HG02938 (cell line): ENCODE data around the gene CATSPER1.

Experiments used
- ATAC-seq: cut with Tn5 transposase; IDR thresholded peaks from one replicate; pipeline ENCODE4 v1.9.1; 2021; ENCODE audit warnings: mild to moderate bottlenecking, moderate library complexity; ENCODE audit not compliant: unreplicated experiment

The CATSPER1 gene

DNA sequence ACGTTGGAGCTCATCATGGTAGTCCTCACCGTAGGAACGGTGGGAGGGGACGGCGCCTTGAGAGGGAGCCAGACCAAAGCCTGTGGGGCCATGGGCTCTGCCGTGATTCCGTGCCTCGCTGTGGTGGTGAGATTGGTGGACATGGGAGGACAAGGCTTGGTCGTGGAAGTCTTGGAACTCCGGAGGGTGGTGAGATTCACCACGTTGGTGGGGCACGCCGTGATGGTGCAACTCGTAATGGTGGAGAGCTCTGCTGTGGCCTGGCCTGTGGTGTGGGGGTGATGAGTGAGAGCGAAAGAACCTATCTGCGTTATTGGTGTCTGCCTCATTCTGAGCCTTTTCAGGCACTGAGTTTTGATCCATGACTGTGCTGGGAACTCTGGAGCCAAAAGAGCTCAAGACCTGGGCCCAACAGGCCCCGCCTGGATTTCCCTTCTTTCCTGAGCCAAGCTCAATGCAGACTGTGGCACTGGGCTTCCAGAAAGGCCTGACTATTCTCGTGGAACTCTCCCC, at the start of gene CATSPER1:
TSS of gene CATSPER1 (minus strand) at position 463 of the 513 bp plus-strand sequence. CDS start at position 363, 100 bp downstream.
- ATAC-seq, result no peak

DNA sequence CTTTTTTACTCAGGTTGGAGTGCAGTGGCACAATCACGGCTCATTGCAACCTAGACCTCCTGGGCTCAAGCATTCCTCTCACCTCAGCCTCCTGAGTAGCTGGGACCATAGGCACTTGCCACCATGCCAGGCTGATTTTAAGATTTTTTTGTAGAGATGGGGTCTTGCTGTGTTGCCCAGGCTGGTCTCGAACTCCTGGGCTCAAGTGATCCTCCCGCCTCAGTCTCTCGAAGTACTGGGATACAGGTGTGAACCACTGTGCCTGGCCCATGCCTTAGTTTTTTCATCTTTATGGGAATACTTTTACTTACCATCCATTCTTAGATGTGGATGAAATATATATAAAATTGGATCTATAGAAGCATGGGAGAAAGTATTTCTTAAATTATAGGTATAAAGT, 49.0 kb upstream of the CATSPER1 start:
- ATAC-seq, result no peak

DNA sequence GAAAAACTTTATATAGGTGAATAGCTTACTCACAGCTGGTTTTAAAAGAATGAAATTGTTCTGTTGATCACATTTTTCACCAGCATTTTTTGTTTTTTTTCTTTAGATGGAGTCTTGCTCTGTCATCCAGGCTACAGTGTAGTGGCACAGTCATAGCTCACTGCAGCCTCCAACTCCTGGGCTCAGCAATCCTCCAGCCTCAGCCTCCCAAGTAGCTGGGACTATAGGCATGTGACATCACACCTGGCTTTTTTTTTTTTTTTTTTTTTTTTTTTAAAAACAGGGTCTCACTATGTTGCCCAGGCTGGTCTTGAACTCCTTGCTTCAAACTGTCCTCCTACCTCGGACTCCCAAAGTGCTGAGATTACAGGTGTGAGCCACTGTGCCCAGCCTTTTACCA, 47.4 kb upstream of the CATSPER1 start:
- ATAC-seq, result no peak

DNA sequence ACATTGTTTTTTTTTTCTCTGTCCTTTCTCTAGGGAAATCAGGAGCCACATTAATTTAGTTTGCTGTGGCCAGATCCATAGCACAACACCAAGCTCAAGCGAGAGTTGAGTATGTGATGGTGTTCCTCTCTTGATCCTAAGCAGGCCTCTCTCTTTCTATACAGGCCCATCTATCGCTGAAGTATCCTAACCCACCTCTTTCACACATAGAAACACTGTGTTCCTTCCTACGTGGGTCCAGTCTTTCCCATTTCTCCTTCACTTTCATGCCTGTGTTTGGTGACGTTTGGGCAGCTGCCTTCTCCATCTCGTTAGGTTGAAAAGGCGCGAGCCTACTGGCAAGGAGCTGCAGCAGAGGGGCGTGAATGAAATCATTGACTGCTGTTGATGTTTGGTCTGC, 46.2 kb upstream of the CATSPER1 start:
- no peak for ATAC-seq

DNA sequence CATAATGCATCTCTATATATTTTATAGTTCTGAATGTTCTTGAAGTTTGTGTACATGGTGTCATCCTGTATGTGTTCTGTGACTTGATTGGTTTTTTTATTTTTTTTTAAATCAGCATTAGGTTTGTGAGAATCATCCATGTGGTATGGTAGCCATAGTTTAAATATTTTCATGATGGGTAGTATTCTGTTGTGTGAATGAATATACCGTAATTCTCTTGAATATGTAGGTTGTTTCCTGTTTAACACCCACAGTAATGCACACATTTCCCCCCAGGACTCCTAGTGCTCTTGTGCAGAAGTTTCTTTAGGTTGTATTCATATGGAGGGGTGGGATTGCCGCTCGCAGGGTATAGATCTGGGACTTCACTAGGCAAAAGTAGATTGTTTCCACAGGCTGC, 45.8 kb upstream of the CATSPER1 start:
- no peak for ATAC-seq

DNA sequence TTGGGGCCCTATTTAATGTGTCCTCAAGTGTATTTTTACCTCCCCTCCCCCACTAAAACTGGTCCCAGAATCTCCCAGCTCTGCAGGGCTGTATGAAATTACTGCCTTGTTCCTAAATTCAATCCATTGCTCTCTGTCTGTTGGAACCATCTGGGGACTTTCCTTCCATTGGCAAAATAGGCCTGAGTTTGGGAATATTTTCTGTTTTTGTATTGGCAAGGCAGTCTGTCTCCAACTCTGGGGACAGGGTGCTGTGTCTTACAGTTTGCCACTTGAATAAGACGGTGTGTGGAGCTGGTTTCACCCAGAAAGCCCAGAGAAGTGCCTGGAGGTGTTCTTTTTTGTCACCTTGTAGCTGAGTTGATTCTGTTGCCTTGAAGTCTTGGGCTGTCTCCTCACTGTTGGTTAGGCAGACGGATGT, 45.1 kb upstream of the CATSPER1 start:
- ATAC-seq, result no peak

DNA sequence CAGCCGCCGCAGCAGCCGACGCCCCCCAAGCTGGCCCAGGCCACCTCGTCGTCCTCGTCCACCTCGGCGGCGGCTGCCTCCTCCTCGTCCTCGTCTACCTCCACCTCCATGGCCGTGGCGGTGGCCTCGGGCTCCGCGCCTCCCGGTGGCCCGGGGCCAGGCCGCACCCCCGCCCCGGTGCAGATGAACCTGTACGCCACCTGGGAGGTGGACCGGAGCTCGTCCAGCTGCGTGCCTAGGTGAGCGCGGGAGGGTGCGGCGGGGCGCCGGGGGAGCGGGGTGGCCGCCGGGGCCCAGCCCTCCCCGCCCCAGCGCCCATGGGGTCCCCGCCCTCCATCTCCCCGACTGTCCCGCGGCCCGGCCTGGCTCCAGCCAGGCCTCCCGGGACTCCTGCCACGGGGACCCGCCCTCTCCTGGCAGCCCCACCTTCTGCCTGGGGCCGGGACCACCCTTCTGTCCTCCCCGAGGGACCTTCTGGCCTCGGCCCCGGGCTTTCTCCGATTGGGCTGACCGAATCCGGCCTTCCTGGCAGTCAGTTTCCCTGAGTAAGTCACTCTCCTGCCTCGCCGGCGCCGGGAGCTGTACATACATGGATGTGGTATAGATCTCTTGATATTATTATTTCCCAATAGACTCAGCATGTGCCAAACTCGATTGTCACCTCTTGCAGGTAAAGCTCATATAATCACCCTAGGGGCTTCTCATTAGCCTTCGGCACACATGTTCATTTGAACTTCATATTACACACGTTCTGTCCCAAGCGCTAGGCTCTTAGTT, 44.5 kb upstream of the CATSPER1 start:
- no peak for ATAC-seq

DNA sequence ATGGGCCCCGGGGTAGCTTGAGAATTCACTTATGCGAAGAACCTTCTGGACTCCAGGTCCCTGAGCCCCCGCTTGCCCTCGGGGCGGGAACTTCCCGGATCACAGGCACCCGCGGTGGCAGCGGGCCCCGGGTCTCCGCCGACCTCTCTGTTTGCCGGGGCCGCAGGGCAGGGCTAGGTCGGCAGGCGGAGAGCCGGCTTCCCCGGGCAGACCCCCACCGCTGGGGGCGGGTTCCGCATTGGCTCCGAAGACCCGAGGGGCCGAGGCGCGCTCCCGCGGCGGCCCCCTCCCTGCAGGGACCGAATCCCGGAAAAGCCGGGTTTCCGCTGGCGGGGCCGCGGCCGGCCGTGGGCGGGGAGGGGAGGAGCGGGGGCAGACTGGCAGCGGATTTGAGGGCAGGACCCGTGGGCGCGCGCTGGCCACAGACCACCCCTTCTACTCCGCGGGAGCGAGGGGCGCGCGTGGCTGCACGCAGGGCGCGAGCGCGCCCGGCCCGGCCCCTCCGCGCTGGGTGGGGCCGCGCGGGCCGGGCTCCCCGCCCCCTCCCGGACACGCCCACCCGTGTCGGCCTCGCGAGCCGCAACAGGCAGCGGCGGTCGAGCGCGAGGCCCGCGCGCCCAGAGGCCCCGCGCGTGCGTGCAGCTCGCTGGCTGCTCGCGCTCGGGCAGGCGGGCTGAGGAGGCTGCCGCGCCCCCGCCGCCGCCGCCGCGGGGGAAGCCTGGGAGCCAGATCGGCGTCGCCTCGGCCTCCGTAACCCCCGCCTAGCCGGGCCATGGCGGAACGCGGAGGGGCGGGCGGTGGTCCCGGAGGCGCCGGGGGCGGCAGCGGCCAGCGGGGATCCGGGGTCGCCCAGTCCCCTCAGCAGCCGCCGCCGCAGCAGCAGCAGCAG, 43.7 kb upstream of the CATSPER1 start, which contains the start of gene PACS1:
TSS of gene PACS1 (plus strand) at position 558 of the 889 bp plus-strand sequence. CDS start at position 773, 215 bp downstream.
- ATAC-seq, result no peak

DNA sequence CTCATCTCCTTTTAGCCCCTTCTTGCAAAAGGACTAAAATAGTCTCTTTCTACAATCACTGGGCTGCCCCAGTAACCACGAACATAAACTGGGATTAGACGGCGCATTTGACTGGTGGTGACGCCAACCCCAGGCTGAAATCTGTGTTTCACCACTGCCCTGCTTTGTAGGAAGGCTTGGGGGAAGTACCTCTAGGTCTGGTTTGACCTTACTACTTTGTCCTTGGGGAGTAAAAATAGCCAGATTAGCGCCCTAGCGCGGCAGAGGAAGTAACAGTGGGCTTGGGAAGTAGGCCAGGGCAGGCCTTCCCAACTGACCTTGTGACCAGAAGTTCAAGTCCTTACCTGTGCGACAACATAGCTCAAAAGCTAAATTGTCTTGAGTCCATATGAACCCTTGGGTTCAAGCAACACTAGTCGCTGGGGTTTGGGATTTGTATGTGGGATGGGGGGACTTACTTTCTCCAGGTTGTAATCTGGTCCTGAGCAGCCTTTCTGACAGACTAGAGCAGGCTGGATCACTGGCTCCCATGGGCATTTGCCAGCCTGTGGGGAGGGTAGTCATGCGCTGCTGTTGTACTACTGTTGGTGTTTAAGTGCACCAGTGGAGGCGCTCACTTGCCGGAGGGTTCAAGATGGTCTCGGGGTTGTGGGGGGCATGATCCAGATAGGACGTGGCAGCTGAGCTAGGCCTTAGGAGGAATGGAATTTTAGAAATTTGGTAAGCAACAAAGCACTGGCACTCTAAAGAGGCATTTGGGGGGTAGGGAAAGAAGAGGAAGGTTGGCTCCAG, 42.8 kb upstream of the CATSPER1 start:
- ATAC-seq, result no peak

DNA sequence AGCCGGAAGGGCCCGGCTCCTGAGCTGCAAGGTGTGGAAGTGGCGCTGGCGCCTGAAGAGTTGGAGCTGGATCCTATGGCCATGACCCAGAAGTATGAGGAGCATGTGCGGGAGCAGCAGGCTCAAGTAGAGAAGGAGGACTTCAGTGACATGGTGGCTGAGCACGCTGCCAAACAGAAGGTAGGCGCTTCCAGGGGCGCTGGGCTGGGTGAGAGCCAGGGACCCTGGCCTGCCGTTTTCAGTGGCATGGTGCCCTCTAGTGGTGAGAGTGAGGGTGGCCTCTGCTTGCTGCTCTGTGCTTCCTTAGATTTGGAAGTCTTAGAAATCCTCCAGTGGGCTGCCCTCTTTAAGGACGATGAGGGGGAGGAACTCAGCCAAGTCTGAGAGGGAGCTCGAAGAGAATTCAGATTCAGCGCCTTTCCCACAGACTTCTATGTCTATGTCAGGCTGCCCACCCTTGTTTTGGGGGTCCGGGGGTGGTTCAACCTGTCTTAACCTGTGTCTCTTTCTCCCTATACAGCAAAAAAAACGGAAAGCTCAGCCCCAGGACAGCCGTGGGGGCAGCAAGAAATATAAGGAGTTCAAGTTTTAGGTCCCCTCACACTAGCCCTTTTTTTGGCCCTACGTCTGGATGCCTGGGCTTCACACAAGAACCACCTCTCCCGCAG, 42.0 kb upstream of the CATSPER1 start:
- no peak for ATAC-seq

DNA sequence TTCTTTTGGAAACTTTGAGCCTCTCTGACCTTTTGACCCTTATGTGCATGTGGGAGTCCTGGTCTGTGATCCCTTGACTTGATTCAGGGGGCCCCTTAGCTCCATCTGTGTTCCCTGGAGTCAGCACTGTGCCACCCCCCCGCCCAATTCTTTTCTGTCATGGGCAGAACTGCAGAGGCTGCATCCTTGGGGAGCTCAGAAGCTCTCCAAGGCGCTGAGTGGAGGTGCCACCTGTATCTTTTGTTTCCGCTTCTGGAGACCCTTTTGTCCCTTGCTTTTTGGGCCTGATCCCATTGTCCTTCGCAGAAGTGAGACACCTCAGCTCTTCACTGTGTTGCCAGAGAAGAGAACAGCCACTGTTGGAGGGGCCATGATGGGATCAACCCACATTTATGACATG, 41.4 kb upstream of the CATSPER1 start:
- ATAC-seq, result no peak

DNA sequence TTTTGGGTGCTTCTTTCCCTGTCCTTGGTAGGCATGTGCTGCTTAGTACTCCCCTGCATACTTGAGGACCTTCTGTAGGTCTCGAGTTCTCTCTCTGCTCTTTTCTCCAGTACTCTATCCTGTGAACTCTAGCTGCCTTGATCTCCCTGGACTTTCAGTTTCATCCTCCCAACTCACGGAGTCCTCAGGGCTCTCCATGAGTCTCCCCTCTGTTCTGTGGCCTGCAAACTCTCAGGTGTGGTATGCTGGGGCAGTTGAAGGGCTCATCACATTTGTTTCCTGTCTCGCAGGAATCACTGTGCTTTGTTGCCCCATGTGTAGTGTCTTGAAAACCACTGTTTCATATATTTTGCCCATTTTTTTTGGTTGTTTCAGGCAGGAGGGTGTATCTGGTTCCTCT, 40.5 kb upstream of the CATSPER1 start:
- no peak for ATAC-seq

DNA sequence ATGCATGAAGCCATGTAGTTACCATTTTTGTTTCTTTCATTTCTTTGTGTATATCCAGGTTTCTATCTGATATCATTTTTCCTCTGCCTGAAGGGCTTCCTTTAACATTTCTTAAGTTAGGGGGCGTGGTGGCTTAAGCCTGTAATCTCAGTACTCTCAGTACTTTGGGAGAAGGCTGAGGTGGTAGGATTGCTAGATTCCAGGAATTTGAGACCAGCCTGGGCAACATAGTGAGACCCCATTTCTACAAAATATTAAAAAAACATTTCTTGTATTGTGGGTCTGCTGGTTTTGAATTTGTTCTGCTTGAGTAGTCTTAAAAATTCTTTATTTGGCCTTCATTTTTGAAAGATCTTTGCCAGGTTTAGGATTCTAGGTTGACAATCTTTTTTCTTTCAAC, 38.3 kb upstream of the CATSPER1 start:
- no peak for ATAC-seq

DNA sequence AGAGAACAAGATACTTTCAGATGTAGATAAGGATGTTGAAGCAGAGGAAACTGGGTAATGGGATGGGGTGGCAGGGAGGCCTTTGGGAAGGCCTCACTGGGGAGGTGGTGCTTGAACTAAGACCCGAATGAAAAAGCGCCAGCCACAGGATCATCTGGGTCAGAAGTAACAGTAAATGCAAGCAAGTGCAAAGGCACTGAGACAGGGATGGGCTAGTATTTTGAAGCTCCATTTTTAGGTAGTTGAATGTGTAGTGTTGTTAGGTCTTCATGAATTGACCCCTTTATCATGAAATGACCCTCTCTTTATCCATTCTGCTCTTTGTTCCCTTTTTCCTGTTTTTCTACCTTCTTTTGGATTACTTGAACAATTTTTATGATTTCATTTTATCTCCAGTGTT, 37.6 kb upstream of the CATSPER1 start:
- no peak for ATAC-seq

DNA sequence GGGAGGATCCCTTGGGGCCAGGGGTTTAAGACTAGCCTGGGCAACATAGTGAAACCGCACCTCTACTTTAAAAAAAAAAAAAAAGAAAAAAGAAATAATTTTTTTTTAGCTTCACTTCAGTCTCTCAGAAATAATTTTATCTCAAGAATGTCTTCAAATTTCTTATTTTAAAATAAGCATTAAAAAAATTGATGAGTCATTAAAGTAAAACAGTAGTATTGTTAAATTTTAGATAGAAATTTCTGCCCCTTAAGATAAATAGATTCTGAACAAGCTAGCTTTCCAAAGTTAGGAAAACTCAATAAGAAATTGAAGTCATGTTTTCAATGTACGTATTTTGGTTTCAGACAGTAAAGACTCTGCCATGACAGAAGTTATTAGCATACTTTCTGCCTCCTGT, 36.1 kb upstream of the CATSPER1 start:
- no peak for ATAC-seq

DNA sequence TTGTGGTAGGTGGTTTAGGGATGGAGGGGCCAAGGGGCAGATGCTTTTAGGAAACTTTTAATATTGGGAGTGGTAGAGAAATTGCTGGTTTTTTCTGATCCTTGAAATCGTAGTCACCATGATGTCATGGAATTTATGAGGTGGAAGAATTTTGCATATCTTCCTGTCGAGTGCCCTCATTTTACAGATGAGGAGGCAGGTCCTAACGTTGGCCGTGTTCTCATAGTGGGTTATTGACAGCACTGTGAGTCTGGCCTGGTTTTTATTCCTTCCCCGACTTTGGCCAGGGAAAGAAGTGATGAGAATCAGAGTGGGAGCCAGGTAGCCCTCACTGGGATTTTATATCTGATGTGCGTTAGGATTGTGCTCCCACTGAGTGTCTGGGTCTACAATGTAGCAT, 35.0 kb upstream of the CATSPER1 start:
- no peak for ATAC-seq

DNA sequence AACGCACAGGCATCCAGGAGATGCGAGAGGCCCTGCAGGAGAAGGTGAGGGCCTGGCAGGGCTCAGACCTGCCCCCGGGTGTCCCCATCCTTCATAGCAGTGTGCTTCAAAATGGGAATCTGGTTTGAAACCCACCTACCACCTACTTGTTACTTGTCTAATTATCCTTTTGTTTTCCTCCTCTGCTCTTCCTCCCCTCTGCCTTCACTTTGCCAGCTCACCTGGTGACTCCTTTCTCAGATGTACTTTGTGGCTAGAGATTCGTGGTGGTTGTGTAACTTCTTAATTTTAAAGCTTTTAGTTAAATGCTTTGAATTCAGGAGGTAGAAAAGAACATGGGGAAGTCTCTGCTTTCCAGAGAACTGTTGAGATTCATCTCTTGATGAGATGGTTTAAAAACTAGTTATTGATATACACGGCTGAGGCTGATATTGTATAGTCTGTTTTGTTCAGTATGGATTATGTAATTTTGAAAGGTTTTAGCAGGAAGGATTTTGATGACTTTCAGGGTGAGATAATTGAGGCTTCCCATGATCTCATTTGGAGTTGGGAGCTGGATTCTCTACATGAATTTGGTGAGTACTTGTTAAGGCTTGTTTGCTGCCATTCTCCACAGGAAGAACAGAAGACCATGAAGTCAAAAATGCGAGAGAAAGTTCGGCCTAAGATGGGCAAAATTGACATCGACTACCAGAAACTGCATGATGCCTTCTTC, 33.8 kb upstream of the CATSPER1 start:
- ATAC-seq, result no peak

DNA sequence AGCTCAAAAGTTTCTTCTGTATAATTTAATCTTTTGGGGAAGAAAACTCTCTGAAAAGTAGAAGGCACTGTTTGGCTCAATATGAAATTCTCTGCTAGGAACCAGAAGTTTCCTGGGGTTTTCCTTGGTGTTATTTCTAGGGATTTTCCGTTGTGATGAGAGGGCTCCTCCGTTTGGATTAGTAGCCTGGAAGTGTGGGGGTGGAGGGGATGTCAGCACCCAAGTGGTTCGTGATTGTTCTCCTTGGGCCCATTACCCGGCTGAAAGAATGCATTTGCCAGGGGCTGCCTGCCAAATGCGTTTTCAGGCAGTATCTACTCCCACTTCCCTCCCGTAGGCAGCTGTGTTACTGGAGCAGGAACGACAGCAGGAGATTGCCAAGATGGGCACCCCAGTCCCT, 30.2 kb upstream of the CATSPER1 start:
- no peak for ATAC-seq

DNA sequence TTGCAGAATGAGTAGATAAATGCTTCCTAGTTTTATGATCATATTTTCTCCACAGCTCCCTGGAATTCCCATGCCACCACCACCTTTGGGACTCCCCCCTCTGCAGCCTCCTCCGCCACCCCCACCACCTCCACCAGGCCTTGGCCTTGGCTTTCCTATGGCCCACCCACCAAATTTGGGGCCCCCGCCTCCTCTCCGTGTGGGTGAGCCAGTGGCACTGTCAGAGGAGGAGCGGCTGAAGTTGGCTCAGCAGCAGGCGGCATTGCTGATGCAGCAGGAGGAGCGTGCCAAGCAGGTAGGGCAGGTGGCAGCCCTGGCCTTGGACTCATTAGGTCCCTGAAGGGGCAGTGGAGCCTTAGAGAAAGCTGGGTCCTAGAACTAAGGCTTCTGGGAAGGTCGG, 28.7 kb upstream of the CATSPER1 start:
- no peak for ATAC-seq

DNA sequence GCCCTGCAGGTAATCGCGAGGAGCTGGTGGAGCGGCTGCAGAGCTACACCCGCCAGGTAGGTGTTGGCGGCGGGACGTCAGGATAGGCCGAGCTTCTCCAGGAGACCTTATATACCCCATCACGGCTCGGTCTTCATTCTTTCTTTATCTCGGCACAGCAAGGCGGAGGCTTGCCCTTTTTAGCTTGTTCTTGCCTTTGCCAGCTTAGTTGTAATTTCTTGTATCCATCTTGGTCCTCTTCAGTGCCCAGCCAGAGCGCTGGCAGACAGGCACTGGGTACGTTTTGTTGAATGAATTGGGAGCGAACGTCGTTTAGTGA, 26.3 kb upstream of the CATSPER1 start:
- ATAC-seq, result no peak
